Smooth muscle cell (in vitro differentiated cells): ENCODE results near the gene CTDNEP1. TPM values are rescaled to one million over a fixed set of nuclear protein-coding genes. Genes with fewer than 3 reads are reported as not detected.

Experiments used
- DNase-seq: peaks from one replicate; lab custom pipeline; 2025; ENCODE audit not compliant: unreplicated experiment; lab: John Stamatoyannopoulos, UW
- H2AFZ ChIP-seq: fragments of 200-600 bp; sonication (generic); 2 replicates; pipeline ENCODE4 v1.6.0; 2016; ENCODE audit warnings: antibody characterized with exemption, low read depth, mild to moderate bottlenecking
- H3F3A ChIP-seq: fragments of 200-600 bp; sonication (generic); 2 replicates; pipeline ENCODE4 v1.6.0; 2017; ENCODE audit warnings: antibody characterized with exemption, low read depth
- H3K27ac ChIP-seq: fragments of 200-600 bp; sonication (generic); 2 replicates; pipeline ENCODE4 v1.5.1; 2016; ENCODE audit warnings: low read depth, mild to moderate bottlenecking
- H3K27me3 ChIP-seq: fragments of 200-600 bp; sonication (generic); 2 replicates; pipeline ENCODE4 v1.6.1; 2016; ENCODE audit warnings: low read depth, mild to moderate bottlenecking
- H3K36me3 ChIP-seq: fragments of 200-600 bp; sonication (generic); 2 replicates; pipeline ENCODE4 v1.5.1; 2016; ENCODE audit warnings: low read depth
- H3K4me1 ChIP-seq: fragments of 200-600 bp; sonication (generic); 2 replicates; pipeline ENCODE4 v1.5.1; 2016; ENCODE audit warnings: low read depth
- H3K4me2 ChIP-seq: fragments of 200-600 bp; sonication (generic); 2 replicates; pipeline ENCODE4 v1.6.0; 2016; ENCODE audit warnings: mild to moderate bottlenecking
- H3K4me3 ChIP-seq: fragments of 200-600 bp; sonication (generic); 2 replicates; pipeline ENCODE4 v1.5.1; 2016; ENCODE audit warnings: mild to moderate bottlenecking
- H3K79me2 ChIP-seq: fragments of 200-600 bp; sonication (generic); 2 replicates; pipeline ENCODE4 v1.6.0; 2016; ENCODE audit warnings: low read depth, mild to moderate bottlenecking
- H3K9ac ChIP-seq: fragments of 200-600 bp; sonication (generic); 2 replicates; pipeline ENCODE4 v1.6.0; 2016; ENCODE audit warnings: low read depth
- H3K9me3 ChIP-seq: fragments of 200-600 bp; sonication (generic); replicated peaks from 2 replicates; pipeline ENCODE4 v1.5.1; 2016; ENCODE audit warnings: low read depth
- H4K20me1 ChIP-seq: fragments of 200-600 bp; sonication (generic); 2 replicates; pipeline ENCODE4 v1.6.0; 2016; ENCODE audit warnings: low read depth
- CTCF ChIP-seq: fragments of 200-600 bp; sonication (generic); IDR thresholded peaks from 2 replicates; pipeline ENCODE4 v1.5.1; 2017; ENCODE audit warnings: borderline replicate concordance, mild to moderate bottlenecking, antibody characterized with exemption; ENCODE audit not compliant: insufficient read depth, poor library complexity, severe bottlenecking
- WGBS: methylation state at CpG from one replicate; pipeline ENCODE4 v1.1.7; 2016; ENCODE audit warnings: low lambda C conversion rate; 5-methylcytosine and 5-hydroxymethylcytosine counted together
- polyA plus RNA-seq: library from polyadenylated mRNA; unstranded; fragments of >200 nt; fragmentation: Nextera tagmentation; extraction: Ambion mirVana; gene quantifications from 2 replicates; pipeline ENCODE4 v1.2.1, GENCODE V29; 2016
- total RNA-seq: library from RNA; depleted of rRNA; stranded (reverse); fragments of >200 nt; gene quantifications from 2 replicates; pipeline ENCODE4 v1.2.3, GENCODE V29; 2014

CTDNEP1 gene
- total and polyA plus RNA-seq, 2 experiments from 2014 or later, result 57.5 to 88.4 TPM

GRCh38 chr17:7219229-7219811 lies 32.2 kb downstream of the CTDNEP1 start:
- no peaks in the 10 kb centered on the region for H3K27me3 ChIP-seq
- WGBS, result 25% methylated on average over 12 of the region's 12 CpGs
- no peaks in the 10 kb centered on the region for H3K9me3 ChIP-seq
- peak overlapping the region; percentile 95 for H3K27ac ChIP-seq
- peaks cover 55% of the 10 kb centered on the region for H4K20me1 ChIP-seq
- peak overlapping the region; percentile 82 for H3K4me3 ChIP-seq
- peak overlapping the region; percentile 96 for H3K4me2 ChIP-seq
- H3K36me3 ChIP-seq, result no peaks in the 10 kb centered on the region
- peak overlapping the region; percentile 21 for H3K9ac ChIP-seq
- peaks cover 28% of the 10 kb centered on the region for H3F3A ChIP-seq
- peaks cover 40% of the 10 kb centered on the region for H3K4me1 ChIP-seq
- no peak overlapping the region for H2AFZ ChIP-seq
- peaks cover 11% of the 10 kb centered on the region for H3K79me2 ChIP-seq
- DNase-seq, result no peak
- no peak for TF ChIP-seq CTCF

GRCh38 chr17:7218758-7219157 lies 32.8 kb downstream of the CTDNEP1 start:
- Histone ChIP-seq H3K27me3 (no peaks in the 10 kb centered on the region), H3K36me3 (no peaks in the 10 kb centered on the region), H3F3A (peaks cover 28% of the 10 kb centered on the region), H3K79me2 (peaks cover 15% of the 10 kb centered on the region), H2AFZ (no peak overlapping the region), H4K20me1 (peaks cover 59% of the 10 kb centered on the region), H3K4me1 (peaks cover 40% of the 10 kb centered on the region), H3K27ac (peak overlapping the region; percentile 95), H3K9me3 (no peaks in the 10 kb centered on the region), H3K4me2 (peak overlapping the region; percentile 96), H3K4me3 (no peak overlapping the region), H3K9ac (no peak overlapping the region)
- 32% methylated on average over 6 of the region's 6 CpGs for WGBS
- DNase-seq, result no peak
- TF ChIP-seq CTCF, result no peak

GRCh38 chr17:7218166-7218565 lies 33.4 kb downstream of the CTDNEP1 start:
- Histone ChIP-seq H3K27me3 (no peaks in the 10 kb centered on the region), H4K20me1 (peaks cover 59% of the 10 kb centered on the region), H2AFZ (no peak overlapping the region), H3K9me3 (no peaks in the 10 kb centered on the region), H3K27ac (peak overlapping the region; percentile 95), H3K4me2 (peak overlapping the region; percentile 96), H3K79me2 (peaks cover 21% of the 10 kb centered on the region), H3F3A (peaks cover 28% of the 10 kb centered on the region), H3K4me3 (peak overlapping the region; percentile 72), H3K36me3 (no peaks in the 10 kb centered on the region), H3K9ac (peak overlapping the region; percentile 76), H3K4me1 (peaks cover 43% of the 10 kb centered on the region)
- DNase-seq, result no peak
- no peak for TF ChIP-seq CTCF
- 77% methylated on average over 6 of the region's 6 CpGs for WGBS
